Fibroblast of lung (primary cell): ENCODE results near the gene UBQLNL. TPM values are rescaled to one million over a fixed set of nuclear protein-coding genes. Genes with fewer than 3 reads are reported as not detected.

ENCODE experiments used
- DNase-seq, 2 donors: peaks; one replicate each; pipeline versions ENCODE4 v3.0.0 to v3.0.0-alpha.2; 2010; ENCODE audit warnings: low read depth in 2 of 2
- H2AFZ ChIP-seq: 2 replicates; pipeline ENCODE4 v1.5.1; 2012; ENCODE audit warnings: low read length, control low read depth, inconsistent platforms
- H3K27ac ChIP-seq: 2 replicates; pipeline ENCODE4 v1.5.1; 2011; ENCODE audit warnings: low read length, control low read depth; ENCODE audit not compliant: insufficient read depth
- H3K27me3 ChIP-seq: 2 replicates; pipeline ENCODE4 v1.5.1; 2011; ENCODE audit warnings: mild to moderate bottlenecking, low read length; ENCODE audit not compliant: control insufficient read depth, insufficient read depth
- H3K36me3 ChIP-seq: 2 replicates; pipeline ENCODE4 v1.5.1; 2011; ENCODE audit warnings: low read length; ENCODE audit not compliant: control insufficient read depth, insufficient read depth
- H3K4me1 ChIP-seq: 2 replicates; pipeline ENCODE4 v1.5.1; 2011; ENCODE audit warnings: low read length; ENCODE audit not compliant: control insufficient read depth, insufficient read depth; ENCODE audit errors: extremely low read depth
- H3K4me2 ChIP-seq: 2 replicates; pipeline ENCODE4 v1.5.1; 2011; ENCODE audit warnings: low read length, control low read depth; ENCODE audit not compliant: insufficient read depth; ENCODE audit errors: extremely low read depth
- H3K4me3 ChIP-seq, 4 experiments: fragments of 200-600 bp in 1 of 4; sonication (generic) in 1 of 4; replicated peaks in 1 of 4; 2 replicates each; pipeline ENCODE4 v1.5.1; 2011 to 2016; ENCODE audit warnings: low read length in 4 of 4, low read depth in 3 of 4, mild to moderate bottlenecking in 3 of 4, control low read depth in 2 of 4, inconsistent platforms in 1 of 4, mixed read lengths in 1 of 4; ENCODE audit not compliant: insufficient read depth in 1 of 4; ENCODE audit errors: control extremely low read depth in 1 of 4
- H3K79me2 ChIP-seq: 2 replicates; pipeline ENCODE4 v1.5.1; 2012; ENCODE audit warnings: mild to moderate bottlenecking, low read length, inconsistent platforms; ENCODE audit not compliant: control insufficient read depth, insufficient read depth
- H3K9ac ChIP-seq: 2 replicates; pipeline ENCODE4 v1.5.1; 2011; ENCODE audit warnings: mild to moderate bottlenecking, low read length, control low read depth; ENCODE audit not compliant: insufficient read depth
- H3K9me3 ChIP-seq: 2 replicates; pipeline ENCODE4 v1.5.1; 2012; ENCODE audit warnings: low read depth, low read length; ENCODE audit not compliant: control insufficient read depth, insufficient read depth
- H4K20me1 ChIP-seq: 2 replicates; pipeline ENCODE4 v1.5.1; 2011; ENCODE audit warnings: low read length; ENCODE audit not compliant: control insufficient read depth, insufficient read depth; ENCODE audit errors: extremely low read depth
- CTCF ChIP-seq, 2 donors: IDR thresholded peaks in 1 of 2; conservative IDR thresholded peaks in 1 of 2; 1 replicate in 1 of 2; 2 replicates in 1 of 2; pipeline ENCODE4 v1.5.1; 2011 to 2012; ENCODE audit warnings: low read length in 2 of 2, control low read depth in 1 of 2, inconsistent platforms in 1 of 2, low read depth in 1 of 2, mild to moderate bottlenecking in 1 of 2
- EZH2 ChIP-seq: IDR thresholded peaks from 2 replicates; pipeline ENCODE4 v1.5.1; 2012; ENCODE audit warnings: low read length, control low read depth, mild to moderate bottlenecking; ENCODE audit errors: missing control alignments
- polyA plus RNA-seq, 2 donors: library from polyadenylated mRNA; depleted of rRNA in 1 of 2; stranded (reverse) in 1 of 2; unstranded in 1 of 2; fragments of >200 nt; gene quantifications; 2 replicates each; pipeline ENCODE4 v1.2.1, GENCODE V29; 2011 to 2012; ENCODE audit warnings: missing spikeins in 1 of 2
- total RNA-seq: library from RNA; depleted of rRNA; stranded (reverse); fragments of >200 nt; gene quantifications from 2 replicates; pipeline ENCODE4 v1.2.1, GENCODE V29; 2014

Gene UBQLNL
- total and polyA plus RNA-seq, 2 donors (not counting 1 experiment from before 2014, with no cell fraction given): 0.09 to 0.17 TPM

GRCh38 chr11:5541427-5541826 lies 24.9 kb upstream of the UBQLNL start:
- no peak overlapping the region for H3K4me3 ChIP-seq
- no peak overlapping the region for H3K9ac ChIP-seq
- H3K27me3 ChIP-seq: no peaks in the 10 kb centered on the region
- H3K36me3 ChIP-seq: no peaks in the 10 kb centered on the region
- H4K20me1 ChIP-seq: no peaks in the 10 kb centered on the region
- H3K27ac ChIP-seq: no peak overlapping the region
- no peak overlapping the region for H3K4me2 ChIP-seq
- no peaks in the 10 kb centered on the region for H3K4me1 ChIP-seq
- no peak overlapping the region for H2AFZ ChIP-seq
- no peak for TF ChIP-seq EZH2
- TF ChIP-seq CTCF (conservative IDR thresholded peaks at IDR 0.05 in 1 of 2, IDR thresholded peaks at IDR 0.05 in 1 of 2; ENCODE audit: low read depth in 1 of 2, low read length in 2 of 2): no peak
- no peak for DNase-seq
- H3K79me2 ChIP-seq: no peaks in the 10 kb centered on the region
- no peaks in the 10 kb centered on the region for H3K9me3 ChIP-seq

GRCh38 chr11:5536482-5536881 lies 20.0 kb upstream of the UBQLNL start:
- H3K4me2 ChIP-seq: no peak overlapping the region
- H4K20me1 ChIP-seq: no peaks in the 10 kb centered on the region
- H3K4me3 ChIP-seq: no peak overlapping the region
- H3K27me3 ChIP-seq: no peaks in the 10 kb centered on the region
- no peaks in the 10 kb centered on the region for H3K36me3 ChIP-seq
- H3K79me2 ChIP-seq: no peaks in the 10 kb centered on the region
- no peak overlapping the region for H3K27ac ChIP-seq
- no peaks in the 10 kb centered on the region for H3K4me1 ChIP-seq
- DNase-seq: no peak
- no peak overlapping the region for H2AFZ ChIP-seq
- no peaks in the 10 kb centered on the region for H3K9me3 ChIP-seq
- TF ChIP-seq EZH2 (no peak), CTCF (conservative IDR thresholded peaks at IDR 0.05 in 1 of 2, IDR thresholded peaks at IDR 0.05 in 1 of 2; ENCODE audit: low read depth in 1 of 2, low read length in 2 of 2) (no peak)
- no peak overlapping the region for H3K9ac ChIP-seq

- H3K4me2 ChIP-seq: no peak overlapping the region
- H2AFZ ChIP-seq: no peak overlapping the region
- DNase-seq: no peak
- H4K20me1 ChIP-seq: no peaks in the 10 kb centered on the region
- H3K9me3 ChIP-seq: no peaks in the 10 kb centered on the region
- no peak for TF ChIP-seq CTCF (conservative IDR thresholded peaks at IDR 0.05 in 1 of 2, IDR thresholded peaks at IDR 0.05 in 1 of 2; ENCODE audit: low read depth in 1 of 2, low read length in 2 of 2)
- no peaks in the 10 kb centered on the region for H3K4me1 ChIP-seq
- no peaks in the 10 kb centered on the region for H3K36me3 ChIP-seq
- H3K27me3 ChIP-seq: no peaks in the 10 kb centered on the region
- H3K4me3 ChIP-seq: no peak overlapping the region
- no peaks in the 10 kb centered on the region for H3K79me2 ChIP-seq
- H3K27ac ChIP-seq: no peak overlapping the region
- H3K9ac ChIP-seq: no peak overlapping the region
These were observed 17.5 kb upstream of the UBQLNL start for GRCh38 chr11:5534046-5534445.
